ENCODE data around the gene WDR86. TPM values are rescaled to one million over a fixed set of nuclear protein-coding genes. Genes with fewer than 3 reads are reported as not detected.

The WDR86 gene
- total RNA-seq, 2 experiments from 2014 or later = 0.26 to 0.32 TPM

- CTCF ChIA-PET = interaction anchor here (2.9 kb wide), 1 partner anchor 21 kb away, joined by 20 read pairs; no protein-coding TSS in a partner anchor
- peaks cover 8% of the 10 kb centered on the region for H3K9me3 Mint-ChIP-seq (ENCODE audit: insufficient read depth)
- H3K4me1 Mint-ChIP-seq (ENCODE audit: low read depth) = peaks cover 15% of the 10 kb centered on the region
Measured at GRCh38 chr7:151336027-151336708, 73.7 kb downstream of the WDR86 start.

GRCh38 chr7:151334628-151335027 lies 75.2 kb downstream of the WDR86 start:
- ChIA-PET POLR2A (interaction anchor here (0.6 to 1.0 kb wide), 2 partner anchors 15 to 20 kb away, joined by 3 read pairs; no protein-coding TSS in a partner anchor), CTCF (interaction anchor here (1.0 to 2.9 kb wide), 5 partner anchors 9 to 34 kb away, joined by 3 to 20 read pairs (median 7); no protein-coding TSS in a partner anchor)
- no peak overlapping the region for H3K27ac Mint-ChIP-seq
- peaks cover 8% of the 10 kb centered on the region for H3K9me3 Mint-ChIP-seq (ENCODE audit: insufficient read depth)
- no peak overlapping the region for H3K4me3 Mint-ChIP-seq
- no peaks in the 10 kb centered on the region for H3K27me3 Mint-ChIP-seq (ENCODE audit: low read depth)
- no peak for DNase-seq
- H3K36me3 Mint-ChIP-seq (ENCODE audit: low read depth) = peaks cover 7% of the 10 kb centered on the region
- no peak for ATAC-seq
- H3K4me1 Mint-ChIP-seq (ENCODE audit: low read depth) = peaks cover under 1% of the 10 kb centered on the region

More at GRCh38 chr7:151336027-151336708, 73.7 kb downstream of the WDR86 start:
- Mint-ChIP-seq H3K27me3 (ENCODE audit: low read depth) (no peaks in the 10 kb centered on the region), H3K4me3 (no peak overlapping the region), H3K27ac (no peak overlapping the region), H3K36me3 (ENCODE audit: low read depth) (peaks cover 10% of the 10 kb centered on the region)
- POLR2A ChIA-PET = no interaction called here
- DNase-seq (no peak), ATAC-seq (no peak)

Small RNAs within 50 kb of the gene (microRNA-seq; reads per million reads assigned to microRNA genes)
- not detected for gene MIR3907

Other genes with a start within 250 kb of the WDR86 start
- gene GBX1, start 242.3 kb downstream of the WDR86 start, total RNA-seq = not detected
- gene ASB10, start 222.8 kb downstream of the WDR86 start, total RNA-seq = not detected
- gene H2BK1, start 199.6 kb downstream of the WDR86 start, total RNA-seq = under 1 TPM in 1 of 2 experiments, not detected in 1; 0.76 TPM
- 10 to 100 TPM; 38.2 to 45.9 TPM for gene ABCF2, start 182.8 kb downstream of the WDR86 start, total RNA-seq
- gene CHPF2, start 177.6 kb downstream of the WDR86 start, total RNA-seq = 10 to 100 TPM; 34.7 to 36.1 TPM
- 1 to 10 TPM; 4.2 to 4.7 TPM for gene SMARCD3, start 161.3 kb downstream of the WDR86 start, total RNA-seq
- 10 to 100 TPM; 59.0 to 59.2 TPM for gene NUB1, start 68.2 kb downstream of the WDR86 start, total RNA-seq
- under 1 TPM; 0.34 to 0.50 TPM for gene CRYGN, start 30.1 kb upstream of the WDR86 start, total RNA-seq
- 10 to 100 TPM; 81.1 to 90.3 TPM for gene RHEB, start 109.9 kb upstream of the WDR86 start, total RNA-seq

Data from activated CD8-positive, alpha-beta T cell treated with anti-CD3 and anti-CD28 coated beads, Interleukin-2, amount 10 ng/mL, durations not matched to agents 7 days and 5 days (primary cell).